Ishikawa (cell line): ENCODE measurements around the gene SLC7A11.

Experiments used
- CEBPB ChIP-seq: IDR thresholded peaks from 2 replicates; pipeline ENCODE4 v1.6.1; 2012
- MAX ChIP-seq: IDR thresholded peaks from 2 replicates; pipeline ENCODE4 v1.6.1; 2012
- RAD21 ChIP-seq: IDR thresholded peaks from 2 replicates; pipeline ENCODE4 v1.6.1; 2012; ENCODE audit warnings: low read depth
- REST ChIP-seq: IDR thresholded peaks from 2 replicates; pipeline ENCODE4 v1.6.1; 2012; ENCODE audit warnings: low read depth, mild to moderate bottlenecking
- TAF1 ChIP-seq: IDR thresholded peaks from 2 replicates; pipeline ENCODE4 v1.6.1; 2012; ENCODE audit warnings: low read depth, mild to moderate bottlenecking
- TCF12 ChIP-seq: IDR thresholded peaks from 2 replicates; pipeline ENCODE4 v1.6.1; 2012; ENCODE audit warnings: low read depth
- TEAD4 ChIP-seq: IDR thresholded peaks from 2 replicates; pipeline ENCODE4 v1.6.1; 2012
- YY1 ChIP-seq: IDR thresholded peaks from 2 replicates; pipeline ENCODE4 v1.6.1; 2012; ENCODE audit warnings: low read depth
- ZBTB7A ChIP-seq: IDR thresholded peaks from 2 replicates; pipeline ENCODE4 v1.6.1; 2012; ENCODE audit warnings: low read depth

- no peak for TF ChIP-seq ZBTB7A
- TF ChIP-seq YY1, result no peak
- no peak for TF ChIP-seq REST
- no peak for TF ChIP-seq MAX
- no peak for TF ChIP-seq TEAD4
- no peak for TF ChIP-seq RAD21
- no peak for TF ChIP-seq TAF1
- TF ChIP-seq TCF12, result no peak
- TF ChIP-seq CEBPB, result no peak
Measured at GRCh38 chr4:138216272-138216867, 25.8 kb downstream of the SLC7A11 start.
